Measurements from ENCODE around the gene FHOD1. TPM values are rescaled to one million over a fixed set of nuclear protein-coding genes. Genes with fewer than 3 reads are reported as not detected.
A peak's percentile ranks its signal among the peaks of the same experiment; 100 is the strongest.

FHOD1 gene
- total RNA-seq, 3 donors from 2014 or later, result 30.7 to 36.5 (median 34.1) TPM

DNA sequence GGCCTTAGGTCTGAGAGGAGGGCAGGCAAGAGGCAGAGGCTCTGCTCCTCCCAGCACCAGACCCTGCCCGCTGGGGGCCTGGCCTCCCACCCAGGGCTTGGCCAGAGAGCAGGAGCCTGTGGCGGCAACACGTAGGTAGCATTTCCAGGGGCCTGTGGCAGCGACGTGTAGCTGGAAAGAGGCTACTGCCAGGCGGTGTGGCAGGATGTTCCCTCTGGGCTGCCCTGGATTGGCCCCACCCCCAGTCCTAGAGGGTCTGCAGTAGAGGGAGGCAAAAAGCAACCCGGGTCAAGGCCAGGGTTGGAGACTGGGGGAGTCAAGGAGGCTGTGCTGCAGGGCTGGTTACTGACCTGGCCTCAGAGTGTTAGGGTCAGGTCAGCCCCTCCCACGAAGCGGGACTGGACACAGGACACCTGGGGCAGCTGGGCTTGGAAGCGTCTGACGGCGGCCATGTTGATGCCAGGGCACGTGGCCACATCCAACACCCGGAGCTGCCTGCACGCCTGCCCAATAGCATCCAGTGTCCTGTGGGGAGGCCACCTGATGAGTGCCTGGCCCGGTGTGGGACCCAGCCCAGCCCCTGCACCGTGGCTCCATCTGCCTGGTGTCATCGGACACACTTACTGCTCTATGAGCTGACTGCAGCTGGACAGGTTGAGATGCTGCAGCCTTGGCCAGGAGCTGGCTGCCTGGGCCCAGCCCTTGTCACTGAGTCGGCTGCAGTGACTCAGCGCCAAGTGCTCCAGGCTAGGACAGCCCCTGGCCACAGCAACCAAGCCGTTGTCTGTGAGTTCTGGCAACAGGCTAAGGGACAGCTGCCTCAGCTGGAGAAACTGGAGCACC, 39.8 kb downstream of the FHOD1 start:
- TF ChIP-seq, protein P1, sequence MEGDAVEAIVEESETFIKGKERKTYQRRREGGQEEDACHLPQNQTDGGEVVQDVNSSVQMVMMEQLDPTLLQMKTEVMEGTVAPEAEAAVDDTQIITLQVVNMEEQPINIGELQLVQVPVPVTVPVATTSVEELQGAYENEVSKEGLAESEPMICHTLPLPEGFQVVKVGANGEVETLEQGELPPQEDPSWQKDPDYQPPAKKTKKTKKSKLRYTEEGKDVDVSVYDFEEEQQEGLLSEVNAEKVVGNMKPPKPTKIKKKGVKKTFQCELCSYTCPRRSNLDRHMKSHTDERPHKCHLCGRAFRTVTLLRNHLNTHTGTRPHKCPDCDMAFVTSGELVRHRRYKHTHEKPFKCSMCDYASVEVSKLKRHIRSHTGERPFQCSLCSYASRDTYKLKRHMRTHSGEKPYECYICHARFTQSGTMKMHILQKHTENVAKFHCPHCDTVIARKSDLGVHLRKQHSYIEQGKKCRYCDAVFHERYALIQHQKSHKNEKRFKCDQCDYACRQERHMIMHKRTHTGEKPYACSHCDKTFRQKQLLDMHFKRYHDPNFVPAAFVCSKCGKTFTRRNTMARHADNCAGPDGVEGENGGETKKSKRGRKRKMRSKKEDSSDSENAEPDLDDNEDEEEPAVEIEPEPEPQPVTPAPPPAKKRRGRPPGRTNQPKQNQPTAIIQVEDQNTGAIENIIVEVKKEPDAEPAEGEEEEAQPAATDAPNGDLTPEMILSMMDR (IDR thresholded peaks at IDR 0.05), result no peak
- Histone ChIP-seq H3K9me3 (no peaks in the 10 kb centered on the region), H3K4me3 (no peak overlapping the region), H3K4me1 (ENCODE audit: low read depth) (no peaks in the 10 kb centered on the region), H3K36me3 (ENCODE audit: low read depth) (peaks cover 14% of the 10 kb centered on the region)
- ATAC-seq (peak; percentile 35), DNase-seq (no peak)
- intact Hi-C loops (cut with DNase I, micrococcal nuclease), result no loop called here

DNA sequence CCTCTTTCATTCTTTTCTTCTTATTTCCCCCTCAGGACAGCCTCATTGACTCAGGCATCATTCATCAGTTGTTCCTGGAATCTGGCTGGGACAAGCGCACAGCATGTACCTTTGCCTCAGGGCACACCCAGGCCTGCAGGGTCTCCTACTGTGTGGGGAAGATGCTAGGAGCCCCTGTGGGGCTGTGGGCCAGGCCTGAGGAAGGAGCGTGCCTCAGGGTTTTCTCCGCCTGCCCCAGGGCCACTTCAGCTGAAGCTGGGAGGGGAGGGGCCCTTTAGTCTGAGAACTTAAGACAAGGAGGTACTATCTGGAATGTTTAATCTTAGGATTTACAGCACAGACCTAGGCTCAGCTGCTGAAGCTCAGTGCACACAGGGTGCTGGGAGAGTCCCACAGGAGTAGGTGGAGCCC, 40.4 kb downstream of the FHOD1 start:
- peak; percentile 6 for ATAC-seq
- DNase-seq, result no peak
- Histone ChIP-seq H3K4me1 (ENCODE audit: low read depth) (no peaks in the 10 kb centered on the region), H3K4me3 (no peak overlapping the region), H3K36me3 (ENCODE audit: low read depth) (peaks cover 14% of the 10 kb centered on the region), H3K9me3 (no peaks in the 10 kb centered on the region)
- TF ChIP-seq, protein P1 (IDR thresholded peaks at IDR 0.05), result no peak
- intact Hi-C loops (cut with DNase I, micrococcal nuclease), result no loop called here

DNA sequence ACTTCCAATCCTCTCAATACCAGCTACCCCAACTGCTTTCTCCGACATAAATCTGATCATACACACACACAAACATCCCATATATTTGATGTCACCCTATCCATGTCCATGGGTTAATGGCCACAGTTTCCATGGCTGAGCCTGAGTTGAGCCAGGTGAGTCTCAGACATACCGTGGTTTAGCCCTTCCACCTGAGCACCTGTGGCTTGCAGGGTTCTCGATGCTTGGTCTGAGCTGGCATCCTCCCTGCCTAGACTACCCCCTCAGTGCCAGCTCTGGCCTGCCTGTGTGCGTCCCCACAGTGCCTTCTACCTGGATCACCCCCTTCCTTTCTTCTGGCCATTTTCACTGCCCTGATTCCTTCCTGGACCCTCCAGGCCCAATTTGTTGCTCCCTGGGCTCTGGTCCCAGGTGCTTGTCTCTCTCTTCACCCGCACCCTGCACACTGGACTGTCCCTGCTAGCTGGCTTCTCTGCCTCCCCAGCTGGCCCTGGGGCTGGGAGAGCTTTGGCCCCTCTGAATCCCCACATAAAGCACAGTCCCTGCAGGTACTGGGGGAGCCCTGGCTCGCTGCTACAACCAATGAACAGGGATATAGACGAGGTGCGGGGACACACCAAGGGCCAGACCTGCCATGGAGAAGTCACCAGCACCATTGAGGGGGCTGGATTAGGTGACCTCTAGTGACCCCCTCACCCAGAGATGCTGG, 41.0 kb downstream of the FHOD1 start:
- no peak overlapping the region for H3K4me3 ChIP-seq
- no peaks in the 10 kb centered on the region for H3K9me3 ChIP-seq
- H3K36me3 ChIP-seq (ENCODE audit: low read depth), result peaks cover 14% of the 10 kb centered on the region
- ATAC-seq (no peak), DNase-seq (no peak)
- TF ChIP-seq, protein P1 (IDR thresholded peaks at IDR 0.05), result no peak
- intact Hi-C loops (cut with DNase I, micrococcal nuclease), result no loop called here
- no peaks in the 10 kb centered on the region for H3K4me1 ChIP-seq (ENCODE audit: low read depth)

DNA sequence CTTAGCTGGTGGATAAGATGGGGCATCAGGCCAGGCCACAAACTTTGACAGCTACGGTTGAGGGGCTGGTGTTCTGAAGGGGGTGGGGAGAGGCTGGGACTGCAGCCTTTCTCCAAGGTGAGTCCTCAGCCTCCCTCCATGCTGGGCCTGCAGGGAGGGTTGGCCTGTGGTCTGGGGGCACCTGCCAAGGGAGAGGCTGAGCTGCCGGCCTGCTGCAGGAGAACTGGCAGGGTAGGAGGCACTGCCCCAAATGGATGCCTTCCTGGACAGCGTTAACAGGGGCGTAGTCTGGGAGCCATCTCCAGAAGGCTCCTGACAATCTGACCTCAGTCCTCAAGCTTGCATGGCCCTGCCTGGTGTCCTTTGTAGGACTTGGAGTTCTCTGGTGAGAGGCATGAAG, 43.2 kb downstream of the FHOD1 start:
- Histone ChIP-seq H3K4me1 (ENCODE audit: low read depth) (peaks cover 6% of the 10 kb centered on the region), H3K36me3 (ENCODE audit: low read depth) (peaks cover 14% of the 10 kb centered on the region), H3K4me3 (no peak overlapping the region), H3K9me3 (no peaks in the 10 kb centered on the region)
- ATAC-seq, result no peak
- TF ChIP-seq, protein P1 (IDR thresholded peaks at IDR 0.05), result no peak
- intact Hi-C loops (cut with DNase I, micrococcal nuclease), result no loop called here
- no peak for DNase-seq

DNA sequence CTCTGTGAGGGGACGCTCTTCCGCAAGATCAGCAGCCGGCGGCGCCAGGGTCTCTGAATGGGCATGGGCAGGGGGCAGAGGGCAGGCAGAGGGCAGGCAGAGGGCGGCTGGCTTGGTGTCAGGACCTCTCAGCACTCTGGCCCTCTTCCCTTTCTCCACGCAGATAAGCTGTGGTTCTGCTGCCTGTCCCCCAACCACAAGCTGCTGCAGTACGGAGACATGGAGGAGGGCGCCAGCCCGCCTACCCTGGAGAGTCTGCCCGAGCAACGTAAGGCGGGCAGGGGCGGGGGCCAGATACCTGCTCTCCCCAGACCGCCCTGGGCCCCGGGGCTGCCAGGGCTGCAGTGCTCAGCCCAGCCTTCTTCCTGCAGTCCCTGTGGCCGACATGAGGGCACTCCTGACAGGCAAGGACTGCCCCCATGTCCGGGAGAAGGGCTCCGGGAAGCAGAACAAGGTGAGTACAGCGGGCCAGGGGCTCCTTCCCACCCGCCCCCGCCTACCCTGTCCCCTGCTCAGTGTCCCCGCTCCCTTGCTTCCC, 44.3 kb downstream of the FHOD1 start:
- H3K36me3 ChIP-seq (ENCODE audit: low read depth), result peaks cover 14% of the 10 kb centered on the region
- TF ChIP-seq, protein P1 (IDR thresholded peaks at IDR 0.05), result no peak
- H3K4me1 ChIP-seq (ENCODE audit: low read depth), result peaks cover 16% of the 10 kb centered on the region
- H3K4me3 ChIP-seq, result no peak overlapping the region
- DNase-seq, result no peak
- H3K9me3 ChIP-seq, result no peaks in the 10 kb centered on the region
- intact Hi-C loops (cut with DNase I, micrococcal nuclease), result no loop called here
- ATAC-seq, result no peak

Measured in mucosa of descending colon (tissue), 3 donors.